ENCODE measurements around the gene ABHD14A. TPM values are rescaled to one million over a fixed set of nuclear protein-coding genes. Genes with fewer than 3 reads are reported as not detected.

ABHD14A gene
- total RNA-seq, 2 donors from 2014 or later, result 55.3 to 58.5 TPM

DNA sequence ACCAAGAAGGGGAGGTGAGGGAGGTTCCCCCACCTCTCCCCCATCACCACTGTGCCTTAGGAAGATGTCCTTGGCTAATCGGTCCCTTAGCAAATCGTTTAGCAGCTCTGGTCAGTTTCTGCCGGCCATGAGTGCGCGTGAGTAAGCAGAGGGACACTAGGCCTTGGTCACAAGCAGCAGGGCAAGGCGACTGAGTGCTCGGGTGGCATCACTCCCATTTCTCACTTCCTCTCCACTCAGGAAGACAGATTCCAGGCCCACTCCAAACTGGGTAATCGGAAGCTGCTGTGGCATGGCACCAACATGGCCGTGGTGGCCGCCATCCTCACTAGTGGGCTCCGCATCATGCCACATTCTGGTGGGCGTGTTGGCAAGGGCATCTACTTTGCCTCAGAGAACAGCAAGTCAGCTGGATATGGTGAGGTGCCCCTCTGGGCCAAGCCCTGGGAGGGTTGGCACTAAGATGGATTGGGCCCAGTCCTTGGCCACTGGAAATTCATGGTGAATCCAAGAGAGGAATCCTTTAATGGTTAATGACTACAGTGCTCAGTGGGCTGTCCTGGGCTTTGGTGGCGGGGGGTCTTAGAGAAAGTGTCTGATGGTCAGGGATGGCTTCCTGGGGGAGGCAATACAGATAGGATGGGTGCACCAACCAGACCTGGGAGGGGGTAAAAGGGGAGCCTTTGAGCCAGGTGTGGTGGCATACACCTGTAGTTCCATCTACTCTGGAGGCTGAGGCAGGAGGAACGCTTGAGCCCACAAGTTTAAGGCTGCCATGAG is 28.7 kb upstream of the ABHD14A start:
- WGBS, result 97% methylated on average over 14 of the region's 14 CpGs
- Histone ChIP-seq H3K27me3 (replicated peaks; ENCODE audit: insufficient read depth) (no peaks in the 10 kb centered on the region), H3K27ac (no peak overlapping the region), H3K36me3 (no peaks in the 10 kb centered on the region), H3K9me3 (no peaks in the 10 kb centered on the region), H3K4me1 (replicated peaks) (peaks cover under 1% of the 10 kb centered on the region), H3K4me3 (no peak overlapping the region)
- intact Hi-C loops (cut with DNase I), result no loop called here
- DNase-seq (ENCODE audit: low spot score), result no peak
- TF ChIP-seq POLR2A (IDR thresholded peaks at IDR 0.05) (no peak), POLR2AphosphoS5 (IDR thresholded peaks at IDR 0.05) (no peak)

DNA sequence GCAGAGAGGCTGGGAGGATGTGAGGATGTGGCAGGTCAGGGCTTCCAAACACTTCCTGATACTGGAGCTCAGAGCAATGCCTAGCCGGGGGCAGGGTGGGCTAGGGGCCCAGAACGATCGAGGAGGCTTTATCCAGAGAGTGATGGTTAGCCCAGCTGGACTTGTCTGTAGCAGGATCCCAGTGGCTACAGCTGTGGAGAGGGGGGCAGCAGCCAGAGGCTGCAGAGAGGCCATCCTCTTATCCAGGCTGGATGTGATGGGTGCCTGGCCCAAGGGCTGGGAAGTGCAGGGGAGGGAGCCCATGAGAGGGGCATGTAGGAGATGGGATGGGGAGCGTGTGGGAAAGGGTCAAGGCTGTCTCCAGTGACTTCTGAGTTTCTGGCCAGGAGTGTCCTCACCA is 28.1 kb upstream of the ABHD14A start:
- TF ChIP-seq POLR2A (IDR thresholded peaks at IDR 0.05), result no peak
- TF ChIP-seq POLR2AphosphoS5 (IDR thresholded peaks at IDR 0.05), result no peak
- TF ChIP-seq, protein P1, sequence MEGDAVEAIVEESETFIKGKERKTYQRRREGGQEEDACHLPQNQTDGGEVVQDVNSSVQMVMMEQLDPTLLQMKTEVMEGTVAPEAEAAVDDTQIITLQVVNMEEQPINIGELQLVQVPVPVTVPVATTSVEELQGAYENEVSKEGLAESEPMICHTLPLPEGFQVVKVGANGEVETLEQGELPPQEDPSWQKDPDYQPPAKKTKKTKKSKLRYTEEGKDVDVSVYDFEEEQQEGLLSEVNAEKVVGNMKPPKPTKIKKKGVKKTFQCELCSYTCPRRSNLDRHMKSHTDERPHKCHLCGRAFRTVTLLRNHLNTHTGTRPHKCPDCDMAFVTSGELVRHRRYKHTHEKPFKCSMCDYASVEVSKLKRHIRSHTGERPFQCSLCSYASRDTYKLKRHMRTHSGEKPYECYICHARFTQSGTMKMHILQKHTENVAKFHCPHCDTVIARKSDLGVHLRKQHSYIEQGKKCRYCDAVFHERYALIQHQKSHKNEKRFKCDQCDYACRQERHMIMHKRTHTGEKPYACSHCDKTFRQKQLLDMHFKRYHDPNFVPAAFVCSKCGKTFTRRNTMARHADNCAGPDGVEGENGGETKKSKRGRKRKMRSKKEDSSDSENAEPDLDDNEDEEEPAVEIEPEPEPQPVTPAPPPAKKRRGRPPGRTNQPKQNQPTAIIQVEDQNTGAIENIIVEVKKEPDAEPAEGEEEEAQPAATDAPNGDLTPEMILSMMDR (IDR thresholded peaks at IDR 0.05), result no peak
- 85% methylated on average over 4 of the region's 4 CpGs for WGBS
- no peak overlapping the region for H3K27ac ChIP-seq
- H3K4me3 ChIP-seq, result no peak overlapping the region
- H3K27me3 ChIP-seq (replicated peaks; ENCODE audit: insufficient read depth), result no peaks in the 10 kb centered on the region
- H3K9me3 ChIP-seq, result no peaks in the 10 kb centered on the region
- intact Hi-C loops (cut with DNase I), result no loop called here
- no peaks in the 10 kb centered on the region for H3K4me1 ChIP-seq (replicated peaks)
- no peaks in the 10 kb centered on the region for H3K36me3 ChIP-seq
- no peak for DNase-seq (ENCODE audit: low spot score)

DNA sequence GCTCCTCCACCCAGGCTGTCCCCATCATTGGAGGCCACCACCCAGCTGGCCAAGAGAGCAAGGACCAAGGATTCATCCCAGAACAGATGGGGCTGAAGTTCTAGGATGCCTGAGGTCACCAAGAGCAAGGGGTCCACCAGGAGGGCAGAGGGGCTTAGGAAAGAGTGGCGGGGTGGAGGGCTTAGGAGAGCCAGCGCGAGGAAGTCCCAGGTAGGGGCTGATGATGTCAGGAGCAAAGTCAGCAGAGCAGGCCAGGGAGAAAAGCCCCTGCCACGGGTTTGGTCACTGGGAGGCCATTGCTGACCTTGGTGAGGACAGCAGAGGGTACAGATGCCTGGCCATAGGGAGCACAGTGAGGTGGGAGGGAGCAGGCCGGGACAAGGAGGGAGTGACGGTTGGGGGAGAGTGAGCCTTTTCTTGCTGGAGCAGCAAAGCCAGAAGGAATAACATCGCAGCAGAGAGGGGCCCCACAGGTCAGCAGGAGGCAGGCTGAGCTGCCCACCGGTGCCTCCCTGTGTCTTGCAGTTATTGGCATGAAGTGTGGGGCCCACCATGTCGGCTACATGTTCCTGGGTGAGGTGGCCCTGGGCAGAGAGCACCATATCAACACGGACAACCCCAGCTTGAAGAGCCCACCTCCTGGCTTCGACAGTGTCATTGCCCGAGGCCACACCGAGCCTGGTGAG is 27.5 kb upstream of the ABHD14A start:
- H3K36me3 ChIP-seq, result no peaks in the 10 kb centered on the region
- DNase-seq (ENCODE audit: low spot score), result no peak
- intact Hi-C loops (cut with DNase I), result no loop called here
- no peak overlapping the region for H3K4me3 ChIP-seq
- H3K9me3 ChIP-seq, result no peaks in the 10 kb centered on the region
- WGBS, result 74% methylated on average over 13 of the region's 13 CpGs
- H3K27me3 ChIP-seq (replicated peaks; ENCODE audit: insufficient read depth), result no peaks in the 10 kb centered on the region
- TF ChIP-seq POLR2A (IDR thresholded peaks at IDR 0.05) (no peak), POLR2AphosphoS5 (IDR thresholded peaks at IDR 0.05) (no peak)
- TF ChIP-seq, protein P1 (IDR thresholded peaks at IDR 0.05), result no peak
- H3K4me1 ChIP-seq (replicated peaks), result no peaks in the 10 kb centered on the region
- H3K27ac ChIP-seq, result no peak overlapping the region

DNA sequence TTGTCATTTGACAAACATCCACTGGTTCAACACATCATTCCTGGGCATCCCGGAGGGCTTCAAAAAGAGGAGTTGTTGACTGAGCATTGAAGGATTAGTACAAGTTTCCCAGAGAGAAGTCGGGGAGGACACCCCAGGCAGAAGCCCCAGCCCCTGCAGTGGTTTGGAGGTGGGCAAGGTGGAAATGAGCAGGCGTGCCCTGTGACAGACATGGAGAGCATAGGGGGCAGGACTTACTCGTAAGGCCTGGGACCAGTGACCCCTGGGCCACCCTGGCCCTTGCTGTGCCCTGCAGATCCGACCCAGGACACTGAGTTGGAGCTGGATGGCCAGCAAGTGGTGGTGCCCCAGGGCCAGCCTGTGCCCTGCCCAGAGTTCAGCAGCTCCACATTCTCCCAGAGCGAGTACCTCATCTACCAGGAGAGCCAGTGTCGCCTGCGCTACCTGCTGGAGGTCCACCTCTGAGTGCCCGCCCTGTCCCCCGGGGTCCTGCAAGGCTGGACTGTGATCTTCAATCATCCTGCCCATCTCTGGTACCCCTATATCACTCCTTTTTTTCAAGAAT is 26.8 kb upstream of the ABHD14A start:
- Histone ChIP-seq H3K4me1 (replicated peaks) (no peaks in the 10 kb centered on the region), H3K27ac (no peak overlapping the region), H3K36me3 (no peaks in the 10 kb centered on the region), H3K9me3 (no peaks in the 10 kb centered on the region), H3K4me3 (no peak overlapping the region), H3K27me3 (replicated peaks; ENCODE audit: insufficient read depth) (no peaks in the 10 kb centered on the region)
- 89% methylated on average over 10 of the region's 10 CpGs for WGBS
- TF ChIP-seq POLR2AphosphoS5 (IDR thresholded peaks at IDR 0.05) (no peak), POLR2A (IDR thresholded peaks at IDR 0.05) (no peak)
- TF ChIP-seq, protein P1 (IDR thresholded peaks at IDR 0.05), result no peak
- DNase-seq (ENCODE audit: low spot score), result no peak
- intact Hi-C loops (cut with DNase I), result no loop called here

DNA sequence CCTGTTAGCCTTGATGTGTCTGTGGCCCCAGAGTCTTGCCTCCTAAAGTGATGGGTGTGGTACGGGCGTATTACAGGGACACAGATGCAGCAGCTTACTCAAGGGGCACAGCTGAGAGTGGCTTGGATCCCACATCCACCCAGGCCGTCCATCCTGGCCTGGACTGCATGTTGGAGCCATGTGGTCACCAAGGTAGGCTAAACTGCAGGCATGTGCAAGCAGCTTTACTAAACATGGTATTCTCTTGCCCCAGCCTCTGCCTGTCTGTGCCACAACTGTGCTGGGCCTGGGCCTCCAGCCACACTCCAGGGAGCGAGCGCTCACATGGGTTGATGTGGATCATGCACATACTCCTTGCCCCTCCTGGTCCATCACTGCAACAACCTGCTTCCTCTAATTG is 25.7 kb upstream of the ABHD14A start:
- no peak for DNase-seq (ENCODE audit: low spot score)
- no peaks in the 10 kb centered on the region for H3K36me3 ChIP-seq
- intact Hi-C loops (cut with DNase I), result no loop called here
- no peaks in the 10 kb centered on the region for H3K9me3 ChIP-seq
- TF ChIP-seq POLR2A (IDR thresholded peaks at IDR 0.05) (no peak), POLR2AphosphoS5 (IDR thresholded peaks at IDR 0.05) (no peak)
- TF ChIP-seq, protein P1 (IDR thresholded peaks at IDR 0.05), result no peak
- WGBS, result 94% methylated on average over 5 of the region's 5 CpGs
- no peaks in the 10 kb centered on the region for H3K4me1 ChIP-seq (replicated peaks)
- no peak overlapping the region for H3K27ac ChIP-seq
- H3K27me3 ChIP-seq (replicated peaks; ENCODE audit: insufficient read depth), result no peaks in the 10 kb centered on the region
- no peak overlapping the region for H3K4me3 ChIP-seq
